Upper lobe of left lung (tissue), 4 donors: ENCODE results near the gene C19orf38.

Experiments used
- CTCF ChIP-seq, 6 experiments: fragments of 450-650 bp in 4 of 6; fragments of 200-600 bp in 2 of 6; sonication (generic) in 2 of 6; IDR thresholded peaks; one replicate each; pipeline ENCODE4 v1.5.1; 2016 to 2019; ENCODE audit warnings: antibody characterized with exemption in 6 of 6
- POLR2A ChIP-seq, 4 donors: fragments of 450-650 bp; IDR thresholded peaks; one replicate each; pipeline ENCODE4 v1.5.1; 2016 to 2017; ENCODE audit warnings: antibody characterized with exemption in 4 of 4, mild to moderate bottlenecking in 2 of 4

DNA sequence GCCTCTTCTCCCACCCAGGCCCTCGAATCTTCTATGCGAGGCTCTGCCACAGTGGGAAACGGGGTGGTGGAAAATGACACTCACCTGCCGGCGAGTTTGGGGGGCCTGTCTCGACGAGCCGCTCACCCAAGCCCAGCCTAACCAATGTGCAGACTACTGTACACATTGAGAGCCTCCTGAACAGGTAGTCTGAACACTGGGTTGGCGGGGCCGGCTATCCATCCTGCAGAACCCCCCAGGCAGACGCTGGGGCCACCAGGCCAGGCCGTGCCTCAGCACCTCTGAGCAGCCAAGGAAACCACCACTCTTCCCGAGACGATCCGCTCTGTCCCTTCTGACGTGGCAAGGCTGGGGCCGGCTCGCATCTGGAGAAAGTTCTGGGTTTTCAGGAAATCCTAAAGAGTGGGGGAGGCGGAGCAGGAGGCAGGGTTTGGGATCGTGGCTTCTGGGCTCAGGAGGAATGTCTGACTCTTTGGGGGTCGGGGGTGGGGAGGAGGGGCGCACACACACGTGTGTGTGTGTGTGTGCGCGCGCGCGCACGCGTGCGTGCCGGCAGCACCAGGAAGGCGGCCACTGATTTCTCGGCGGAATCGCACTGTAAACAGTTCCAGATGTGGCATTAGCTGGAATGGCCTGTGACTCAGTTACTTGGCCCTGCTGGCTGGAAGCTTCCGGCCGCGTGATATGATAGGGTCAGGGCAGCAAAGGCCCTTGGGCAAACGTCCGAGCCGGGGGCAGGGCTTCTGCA lies 30.8 kb upstream of the C19orf38 start:
- TF ChIP-seq POLR2A (IDR thresholded peaks at IDR 0.05) (no peak), CTCF (IDR thresholded peaks at IDR 0.05) (no peak)
